Esophagus mucosa (tissue), 1 donor: ENCODE measurements around the gene CORO7. TPM values are rescaled to one million over a fixed set of nuclear protein-coding genes. Genes with fewer than 3 reads are reported as not detected.

Experiments used
- ATAC-seq: fragments of 200-7000 bp; cut with Tn5 transposase; one replicate; pipeline ENCODE4 v1.9.1; 2020
- total RNA-seq: library from RNA; stranded (reverse); gene quantifications from one replicate; pipeline ENCODE4 v1.2.4, GENCODE V29; 2023
- donor health status: DM: yes; HTN: yes; CAD: no.

Gene CORO7
- total RNA-seq, 1 donor from 2014 or later, result 7.9 TPM

- ATAC-seq, result peak; percentile 32
Observed at GRCh38 chr16:4371357-4372000, 44.9 kb downstream of the CORO7 start, which contains the start of gene VASN. Gene VASN, plus strand, starts transcription at chr16:4371848. Its CDS starts 9,030 bp downstream, at chr16:4380878.

GRCh38 chr16:4370570-4371356 is 45.6 kb downstream of the CORO7 start:
- no peak for ATAC-seq

GRCh38 chr16:4370151-4370550 is 46.2 kb downstream of the CORO7 start:
- ATAC-seq, result no peak

DNA sequence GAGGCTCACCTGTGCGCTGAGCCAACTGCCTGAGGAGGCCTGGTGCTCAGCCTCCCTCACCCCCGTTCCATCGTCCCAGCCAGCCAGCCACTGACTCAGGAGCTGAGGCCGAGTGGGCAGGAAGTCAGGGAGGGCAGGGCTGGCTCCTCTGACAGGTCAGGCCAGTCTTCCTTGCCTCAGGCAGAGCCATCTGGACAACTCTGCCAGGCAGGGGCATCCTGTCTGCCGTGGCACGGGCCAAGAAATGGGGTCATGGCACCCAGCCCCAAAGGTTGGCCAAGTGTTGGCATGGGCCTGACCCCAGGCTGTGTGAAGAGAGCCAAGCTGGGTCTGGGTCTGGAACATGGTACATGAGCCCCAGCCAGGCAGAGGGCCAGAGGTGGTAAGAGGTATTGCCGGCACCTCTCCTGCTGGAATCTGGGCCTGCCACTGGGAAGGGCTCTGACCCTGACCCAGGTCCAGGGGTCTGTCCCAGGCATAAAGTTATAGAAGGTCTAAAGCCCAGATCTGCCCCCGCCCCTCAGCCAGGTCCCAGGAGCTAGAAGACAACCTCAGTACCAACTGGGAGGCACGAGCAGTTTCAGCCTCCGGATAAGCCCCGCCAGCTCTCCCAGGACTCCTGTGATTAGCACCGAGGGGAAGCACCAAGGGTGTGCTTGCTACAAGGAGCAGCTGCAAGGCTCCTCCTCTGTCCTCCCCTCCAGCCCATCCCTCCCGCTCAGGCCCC is 47.2 kb downstream of the CORO7 start:
- ATAC-seq, result peak; percentile 69

- ATAC-seq, result no peak
Observed at GRCh38 chr16:4367393-4367856, 49.0 kb downstream of the CORO7 start.

- no peak for ATAC-seq
Observed at GRCh38 chr16:4366016-4366415, 50.4 kb downstream of the CORO7 start.

DNA sequence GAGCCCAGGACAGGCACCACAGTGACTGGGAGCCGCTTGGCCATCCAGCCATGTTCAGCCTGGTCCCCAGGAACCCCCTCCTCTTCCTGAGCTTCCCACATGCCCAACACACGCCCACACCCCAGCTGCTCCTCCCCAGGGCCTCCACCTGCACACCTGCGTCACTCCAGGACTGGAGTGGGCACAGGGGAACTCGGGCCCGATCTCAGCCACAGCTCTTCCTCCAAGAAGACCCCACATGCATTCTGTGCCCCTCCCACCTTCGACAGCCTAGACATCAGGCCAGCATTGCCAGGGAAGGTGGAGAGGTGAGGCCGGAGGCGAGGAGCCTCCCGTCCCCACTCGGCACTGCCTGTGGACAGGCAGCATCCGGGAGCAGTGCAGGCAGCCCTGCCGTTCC is 50.8 kb downstream of the CORO7 start:
- no peak for ATAC-seq

- no peak for ATAC-seq
Observed at GRCh38 chr16:4365014-4365406, 51.4 kb downstream of the CORO7 start.

DNA sequence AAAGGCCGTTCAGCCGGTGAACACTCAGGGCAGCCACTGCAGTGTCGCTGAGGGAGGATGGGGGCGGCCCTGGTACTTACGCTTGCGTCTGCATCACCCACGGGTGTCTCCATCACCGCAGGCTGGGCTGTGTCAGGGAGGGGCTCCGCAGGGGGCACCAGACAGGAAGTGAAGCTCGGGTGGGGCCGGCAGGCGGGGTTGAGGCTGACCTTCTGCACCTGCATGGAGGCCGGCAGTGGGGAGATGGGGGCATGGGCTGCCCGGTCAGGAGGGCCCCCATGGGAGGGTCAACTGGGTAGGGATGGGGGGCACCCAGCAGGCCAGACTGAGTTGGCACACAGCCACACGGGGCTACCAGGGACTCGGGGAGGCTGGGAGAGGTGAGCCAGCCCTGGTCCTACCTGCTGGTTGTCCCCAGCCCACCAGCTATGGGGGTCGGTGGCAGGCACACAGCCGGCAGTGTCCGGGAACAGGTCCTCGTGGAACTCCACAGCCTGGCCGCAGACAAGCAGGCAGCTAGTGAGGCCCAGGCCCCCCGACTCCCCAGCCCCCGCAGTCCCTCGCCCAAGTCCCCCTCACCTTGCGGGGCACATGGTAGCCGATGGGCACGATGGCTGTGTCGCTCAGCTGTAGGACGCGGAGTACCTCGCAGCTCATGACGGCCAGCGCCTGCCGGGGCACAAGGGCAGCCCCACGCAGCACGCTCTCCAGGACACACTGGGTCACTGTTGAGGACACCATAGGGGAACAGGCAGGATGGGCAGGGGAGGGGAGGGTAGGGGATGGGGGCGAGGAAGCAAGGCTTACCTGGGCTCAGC is 52.0 kb downstream of the CORO7 start:
- no peak for ATAC-seq

DNA sequence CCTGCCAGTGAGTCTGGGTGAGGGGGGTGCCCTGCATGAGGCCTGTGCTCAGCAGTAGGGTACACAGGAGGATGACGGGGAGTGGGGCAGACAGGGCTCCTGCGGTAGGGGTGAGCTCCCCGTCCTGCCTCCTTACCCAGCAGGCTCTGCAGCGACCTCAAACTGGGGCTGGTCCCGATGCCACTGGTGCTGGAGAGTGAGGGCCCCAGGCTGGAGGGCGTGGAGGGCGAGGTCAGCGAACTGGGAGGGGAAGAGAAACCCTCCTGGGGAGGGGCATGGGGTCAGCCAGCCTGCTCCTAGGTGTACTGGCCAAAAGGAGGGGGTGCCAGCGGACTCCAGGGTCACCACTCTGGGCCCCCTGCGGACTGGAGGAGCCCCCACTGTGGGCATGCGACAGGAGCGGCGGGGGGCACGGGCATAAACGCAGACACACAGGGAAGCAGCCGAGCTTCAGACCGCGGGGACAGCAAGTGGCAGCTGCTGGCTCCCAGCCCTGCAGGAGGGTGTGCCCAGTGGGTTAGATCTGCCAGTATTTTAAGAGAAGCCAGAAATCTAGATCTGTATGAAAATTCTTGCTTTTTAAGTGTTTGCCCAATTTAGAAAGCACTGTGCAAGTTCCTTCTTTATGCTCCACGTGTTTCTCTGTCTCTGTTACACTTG is 53.8 kb downstream of the CORO7 start:
- ATAC-seq, result no peak

DNA sequence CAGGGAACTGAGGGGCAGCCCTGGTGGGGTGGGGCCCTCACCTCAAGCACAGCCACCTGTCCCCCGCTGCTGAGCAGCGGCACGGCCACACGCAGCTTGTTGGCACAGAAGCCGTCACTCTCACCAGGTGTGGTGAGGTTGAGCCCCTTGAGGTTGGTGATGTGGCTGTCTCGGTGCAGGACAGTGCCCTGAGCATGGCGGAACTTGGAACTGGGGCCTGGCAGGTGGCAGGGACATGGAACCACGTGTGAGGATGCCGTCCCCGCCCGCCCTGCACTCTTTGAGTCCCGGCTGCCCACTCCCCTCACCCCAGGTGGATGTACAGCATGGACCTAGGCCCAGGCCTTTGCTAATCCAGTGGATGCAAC is 54.5 kb downstream of the CORO7 start:
- no peak for ATAC-seq

DNA sequence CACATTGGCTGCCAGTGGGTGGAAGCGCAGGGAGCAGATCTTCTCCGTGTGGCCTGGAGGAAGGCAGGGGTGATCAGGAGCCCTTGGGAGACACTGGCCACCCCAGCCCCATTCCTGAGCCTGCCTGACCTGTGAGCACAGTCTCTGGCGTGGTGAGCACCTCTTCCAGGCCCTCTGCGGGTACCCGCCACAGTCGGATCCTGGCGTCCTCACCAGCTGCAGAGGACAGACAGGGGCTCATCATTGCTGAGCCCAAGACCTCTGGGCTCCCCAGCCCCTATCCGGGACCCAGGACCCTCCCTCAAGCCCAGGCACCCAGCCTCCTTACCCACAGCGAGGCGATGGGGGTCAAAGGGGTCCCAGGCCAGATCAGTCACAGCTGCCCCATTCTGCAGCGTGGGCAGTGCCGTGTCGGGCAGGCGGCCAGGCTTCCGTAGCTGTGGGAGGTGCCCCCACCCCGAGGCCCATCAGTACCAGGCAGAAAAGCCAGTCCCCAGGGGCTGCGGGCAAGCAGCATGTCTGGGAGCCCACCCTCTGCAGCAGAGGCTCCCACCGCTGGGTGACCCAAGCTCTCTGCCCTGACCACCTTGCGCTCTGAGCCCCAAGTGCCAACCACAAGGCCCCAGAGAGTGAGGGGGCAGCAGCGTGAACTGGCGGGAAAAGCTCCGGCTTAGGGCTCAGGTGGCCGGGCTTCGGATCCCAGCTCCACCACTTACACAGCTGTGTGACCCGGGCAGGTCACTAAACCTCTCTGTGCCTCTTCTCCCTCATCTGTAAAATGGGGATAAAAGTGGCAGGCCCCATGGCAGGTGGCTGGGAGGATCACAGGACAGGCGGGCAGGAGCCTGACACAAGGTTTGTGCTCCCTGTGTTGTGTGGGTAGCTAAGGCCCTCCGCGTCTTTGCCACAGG is 55.1 kb downstream of the CORO7 start:
- ATAC-seq, result no peak

GRCh38 chr16:4360538-4361021 is 55.8 kb downstream of the CORO7 start:
- ATAC-seq, result peak; percentile 31

GRCh38 chr16:4359914-4360313 is 56.5 kb downstream of the CORO7 start:
- ATAC-seq, result no peak

- ATAC-seq, result peak; percentile 60
Observed at GRCh38 chr16:4358831-4359561, 57.4 kb downstream of the CORO7 start.

DNA sequence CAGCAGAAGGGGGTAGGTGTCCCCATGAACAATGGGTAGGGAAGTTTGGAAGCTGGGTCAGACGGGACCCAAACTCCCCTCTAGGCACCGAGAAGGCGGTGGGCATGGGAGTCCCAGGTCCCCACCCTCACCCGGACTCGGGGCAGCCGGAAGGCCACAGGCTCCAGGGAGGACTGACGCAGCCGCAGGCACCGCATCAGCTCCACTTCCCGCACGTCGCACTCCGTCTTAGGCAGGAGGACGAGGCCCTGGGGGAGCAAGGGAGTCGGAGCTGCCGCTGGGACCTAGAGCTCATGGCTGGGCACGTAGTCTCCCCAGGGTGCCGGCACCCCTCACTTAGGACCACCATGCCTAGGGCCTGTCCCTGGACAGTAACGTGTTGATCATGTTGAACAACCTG is 58.2 kb downstream of the CORO7 start:
- no peak for ATAC-seq

DNA sequence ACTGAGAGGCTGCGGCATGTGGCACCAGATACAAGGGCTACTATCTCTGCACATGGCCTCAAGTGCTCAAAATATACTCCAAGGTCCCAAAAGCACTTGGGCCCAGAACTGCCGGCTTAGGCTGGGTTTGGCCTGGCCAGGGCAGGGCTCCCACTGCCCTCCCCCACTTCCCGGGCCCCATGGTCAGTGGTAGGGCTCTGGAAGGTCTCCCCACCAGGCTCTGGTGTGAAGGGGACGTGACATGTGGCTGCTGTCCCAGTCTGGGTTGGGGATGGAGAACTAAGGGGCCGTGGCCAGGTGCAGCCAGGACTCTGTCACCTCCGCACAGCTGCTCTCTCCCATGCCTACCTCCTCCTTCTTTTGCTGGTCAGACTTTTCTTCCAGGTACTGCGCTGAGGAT is 59.6 kb downstream of the CORO7 start:
- ATAC-seq, result no peak

DNA sequence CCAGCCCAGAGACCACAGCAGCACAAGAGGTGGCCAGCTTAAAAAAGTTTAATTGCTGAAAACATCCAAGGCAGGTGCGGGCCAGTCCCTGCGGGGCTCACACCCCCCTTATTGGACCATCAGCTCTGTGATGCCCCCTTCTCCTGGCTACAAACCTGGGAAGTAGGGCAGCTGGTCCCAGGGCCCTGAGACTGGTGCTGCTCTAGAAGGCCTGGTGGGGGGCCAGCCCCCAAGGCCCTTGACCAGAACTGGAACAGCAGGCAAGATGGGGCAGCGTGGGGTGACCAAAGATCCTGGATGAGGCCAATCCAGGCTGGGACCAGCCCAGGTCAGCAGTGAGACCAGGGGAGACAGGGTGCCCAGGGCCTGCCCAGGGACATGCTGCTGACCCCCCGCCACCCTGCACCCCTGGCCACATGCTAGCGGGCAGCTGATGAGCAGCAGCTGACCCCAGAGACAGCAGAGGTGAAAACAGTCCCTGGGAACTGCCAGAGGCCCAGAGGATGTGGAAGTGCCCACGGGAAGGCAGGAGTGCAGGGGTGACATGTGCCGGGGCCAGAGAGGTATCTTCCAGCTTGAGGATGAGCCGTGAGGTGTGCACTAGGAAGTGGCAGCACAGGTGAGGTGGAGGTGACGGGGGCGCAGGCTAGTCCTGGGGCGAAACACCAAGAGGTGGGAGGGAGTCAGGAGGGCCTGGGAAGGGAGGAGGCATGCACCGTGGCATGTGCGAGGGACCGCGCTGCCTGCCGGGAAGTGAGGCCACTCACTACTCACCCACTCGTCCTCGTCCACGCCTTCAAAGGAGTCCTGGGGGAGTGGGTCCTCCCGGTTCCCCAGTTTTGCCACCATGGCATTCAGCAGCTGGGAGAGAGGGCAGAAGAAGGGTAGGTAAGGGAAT is 61.6 kb downstream of the CORO7 start:
- ATAC-seq, result no peak

GRCh38 chr16:4353675-4354074 is 62.7 kb downstream of the CORO7 start:
- no peak for ATAC-seq
